C1 segment of cervical spinal cord (tissue), 14 donors: ENCODE results near the gene ZFHX2.

Experiments
- DNase-seq, 14 donors: peaks; one replicate each; lab custom pipeline; 2025; lab: John Stamatoyannopoulos, UW

ZFHX2 gene

GRCh38 chr14:23470947-23471346 lies 80.6 kb downstream of the ZFHX2 start:
- DNase-seq, result no peak
